ENCODE results near the gene SEMA3B.
"Not testable (repeated sequence)": the region's sequence is repeated elsewhere in the genome, so short reads cannot be mapped to it uniquely, and the experiment has no call there.

The SEMA3B gene

DNA sequence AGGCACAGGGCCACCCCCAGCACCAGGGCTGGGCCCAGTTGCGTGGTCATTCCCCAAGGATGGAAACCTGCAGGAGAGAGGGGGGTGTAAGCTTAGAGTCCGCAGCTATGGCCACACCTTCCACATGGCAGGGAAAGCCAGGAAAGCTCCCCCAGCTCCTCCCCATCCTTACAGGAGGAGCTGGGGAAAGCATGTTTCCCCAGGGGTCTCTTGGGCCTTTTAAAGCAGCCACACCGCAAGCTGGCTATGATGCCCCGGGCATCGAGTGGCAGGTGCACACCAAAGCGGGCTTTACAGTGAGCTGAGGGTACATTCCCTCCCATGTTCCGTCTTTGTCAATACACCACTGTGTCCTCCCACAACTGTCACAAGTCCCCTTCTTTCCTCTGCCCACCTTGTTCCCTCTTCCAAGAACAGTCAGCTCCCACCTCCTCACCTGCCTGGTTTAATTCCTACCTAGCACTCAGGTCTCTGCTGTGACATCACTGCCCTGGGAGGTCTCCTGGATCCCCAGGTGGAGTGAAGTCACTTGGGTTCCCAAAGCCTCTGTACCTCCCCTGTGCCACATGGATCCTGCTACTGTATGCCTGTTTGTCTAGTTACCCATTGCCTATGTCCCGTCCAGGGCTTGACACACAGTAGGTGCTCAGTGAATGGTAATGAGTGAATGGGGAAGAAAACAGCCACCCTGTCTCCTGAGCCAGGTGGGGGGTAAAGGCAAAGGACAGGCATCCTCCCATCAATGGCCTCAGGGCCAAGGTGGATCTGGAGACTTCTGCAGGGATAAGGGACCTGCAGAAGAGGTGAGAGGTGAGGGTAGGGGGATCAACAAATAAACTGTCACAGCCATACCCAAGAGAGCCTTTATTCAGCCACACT, 26.8 kb downstream of the SEMA3B start:
- no peak for DNase-seq

DNA sequence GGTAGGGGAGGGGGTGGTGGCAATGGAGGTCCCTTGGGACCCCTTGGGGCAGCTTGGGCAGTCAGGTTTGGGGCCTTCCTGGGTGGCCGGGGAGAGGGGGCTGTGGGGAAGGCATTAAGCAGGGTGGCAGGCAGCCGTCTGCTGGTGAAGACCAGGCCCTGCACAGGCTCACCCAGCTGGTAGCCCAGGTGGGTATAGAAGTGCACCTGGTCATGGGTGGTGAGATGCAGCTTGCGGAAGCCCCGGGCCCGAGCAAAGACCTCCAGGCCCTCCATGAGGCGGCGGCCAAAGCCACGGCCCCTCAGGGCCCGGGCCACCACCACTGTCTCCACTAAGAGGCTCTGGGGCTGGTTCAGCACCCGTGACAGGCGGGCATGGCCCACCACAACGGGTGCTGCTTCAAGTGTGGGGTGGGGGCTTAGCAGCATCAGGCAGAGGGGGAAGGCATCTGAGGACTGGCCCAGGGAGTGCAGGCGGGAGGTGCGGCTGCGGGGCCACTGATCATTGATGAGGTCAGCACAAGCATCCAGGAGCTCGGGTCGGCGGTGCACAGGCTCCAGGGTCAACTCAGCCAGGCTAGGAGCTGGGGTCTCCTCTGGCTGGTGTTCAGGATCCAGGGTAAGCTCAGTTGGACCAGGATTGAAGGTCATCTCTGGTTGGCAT, 27.9 kb downstream of the SEMA3B start:
- DNase-seq = no peak

DNA sequence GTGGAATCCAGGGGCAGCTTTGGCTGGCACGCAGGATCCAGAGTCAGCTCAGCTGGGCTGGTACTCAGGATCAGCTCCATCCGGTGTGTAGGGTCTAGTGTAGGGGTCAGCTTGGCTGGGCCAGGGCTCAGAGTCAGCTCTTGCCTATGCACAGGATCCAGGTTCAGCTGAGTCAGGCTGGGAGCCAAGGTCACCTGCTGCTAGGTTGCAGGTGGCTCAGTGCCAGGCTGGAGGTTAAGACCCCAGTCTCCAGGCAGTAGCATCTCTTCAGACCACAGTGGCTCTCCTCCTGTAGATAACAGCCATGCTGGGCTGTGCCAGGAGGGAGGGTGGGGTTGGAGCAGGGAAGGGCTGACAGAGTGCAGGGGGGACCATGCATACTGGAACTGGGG, 28.4 kb downstream of the SEMA3B start:
- DNase-seq = no peak

DNA sequence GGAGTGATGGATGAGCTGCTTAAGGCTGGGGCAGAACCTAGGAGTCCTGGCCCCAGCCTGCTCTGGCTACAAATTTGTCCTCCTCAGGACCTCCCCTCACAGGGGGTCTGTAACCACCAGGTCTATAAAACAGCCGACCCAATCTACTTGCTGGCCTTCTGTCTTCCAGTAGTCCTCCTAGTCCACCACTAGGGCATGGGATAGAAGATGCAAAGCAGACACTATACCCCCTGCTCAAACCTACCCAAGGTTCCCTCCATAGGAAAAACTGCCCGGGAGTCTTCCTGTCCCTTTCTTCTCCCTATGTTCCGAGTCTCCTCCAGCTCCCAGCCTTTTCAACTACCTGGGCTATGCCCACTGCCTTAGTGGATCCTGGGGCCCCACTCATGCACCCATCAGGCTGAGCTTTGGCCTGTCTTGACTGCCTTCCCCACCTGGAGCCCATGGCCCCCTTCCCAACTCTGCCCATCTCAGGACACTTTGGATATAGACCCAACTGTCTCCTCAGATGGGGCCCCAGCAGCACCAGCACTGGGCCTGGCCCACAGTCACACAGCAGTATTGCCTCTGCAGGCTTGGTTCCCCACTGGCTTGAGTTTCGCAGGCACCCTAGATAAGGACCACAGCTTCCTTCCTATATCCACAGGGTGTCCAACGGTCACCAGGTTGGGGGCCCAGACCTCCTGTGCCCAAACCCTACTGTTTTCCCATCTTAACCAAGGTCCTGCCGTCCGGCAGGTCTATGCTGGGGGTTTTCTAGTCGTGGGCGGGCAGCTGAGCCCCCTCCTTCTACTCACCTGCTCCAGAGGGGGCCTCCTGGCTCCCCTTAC, 29.2 kb downstream of the SEMA3B start:
- no peak for DNase-seq

DNA sequence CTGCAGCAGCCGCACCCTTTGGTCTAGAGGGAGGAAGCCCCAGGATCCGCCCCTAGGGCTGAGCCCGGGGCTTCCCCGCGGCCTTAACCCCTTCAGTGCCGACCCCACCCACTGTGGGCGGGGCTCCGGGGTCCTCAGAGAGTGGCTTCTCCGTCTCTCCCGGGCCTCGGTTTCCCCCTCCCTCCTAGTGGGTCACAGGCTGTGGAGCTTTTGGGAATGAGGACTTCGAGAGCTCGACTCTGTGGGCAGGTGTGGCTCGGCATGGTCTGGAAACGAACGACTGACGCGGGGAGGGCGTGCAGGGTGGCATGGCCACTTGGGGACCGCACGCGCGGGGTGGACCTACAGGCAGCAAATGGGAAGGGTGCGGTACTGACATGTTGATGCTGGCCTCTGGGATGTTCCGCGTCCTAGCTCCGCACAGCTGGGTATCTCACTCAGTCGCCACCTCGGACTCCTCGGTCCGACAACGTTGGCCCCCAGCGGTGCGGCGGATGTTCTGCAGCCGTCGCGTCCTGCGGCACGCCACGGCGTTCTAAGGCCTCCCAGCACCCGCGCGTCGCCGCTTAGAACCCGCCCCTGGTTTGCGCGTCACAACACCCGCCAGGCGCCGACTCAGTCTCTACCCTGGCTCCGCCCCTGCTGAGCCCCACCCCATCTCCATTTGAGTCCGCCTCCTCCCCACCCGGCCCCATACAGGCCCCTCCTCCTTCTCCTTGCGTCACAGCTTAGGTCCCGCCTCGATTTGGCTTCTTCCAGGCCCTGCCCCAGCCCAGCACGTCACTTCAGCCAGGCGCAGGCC, 30.1 kb downstream of the SEMA3B start, which contains the start of the genes HYAL3 and NAA80:
Gene HYAL3, minus strand, starts transcription at position 570 of the 802 bp plus-strand sequence. CDS start 3,803 bp downstream, outside the sequence.
Gene NAA80, minus strand, starts transcription at position 570 of the 802 bp plus-strand sequence. CDS start 1,942 bp downstream, outside the sequence.
- peak; percentile 99 for DNase-seq

DNA sequence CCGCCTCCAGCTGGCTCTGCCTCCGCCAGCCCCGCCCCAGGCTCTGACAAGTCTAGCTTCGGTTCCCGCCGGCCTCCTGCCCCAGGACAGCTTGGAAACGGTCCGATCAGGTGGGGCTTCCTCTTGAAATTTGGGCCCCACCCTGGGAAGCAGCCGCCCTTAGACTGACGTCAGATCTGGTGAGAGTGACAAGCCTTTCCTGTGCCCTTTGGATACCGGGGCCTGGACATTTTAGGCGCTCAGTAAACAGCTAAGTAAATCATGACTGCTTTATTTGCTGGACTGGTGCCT, 30.6 kb downstream of the SEMA3B start:
- DNase-seq = no peak

DNA sequence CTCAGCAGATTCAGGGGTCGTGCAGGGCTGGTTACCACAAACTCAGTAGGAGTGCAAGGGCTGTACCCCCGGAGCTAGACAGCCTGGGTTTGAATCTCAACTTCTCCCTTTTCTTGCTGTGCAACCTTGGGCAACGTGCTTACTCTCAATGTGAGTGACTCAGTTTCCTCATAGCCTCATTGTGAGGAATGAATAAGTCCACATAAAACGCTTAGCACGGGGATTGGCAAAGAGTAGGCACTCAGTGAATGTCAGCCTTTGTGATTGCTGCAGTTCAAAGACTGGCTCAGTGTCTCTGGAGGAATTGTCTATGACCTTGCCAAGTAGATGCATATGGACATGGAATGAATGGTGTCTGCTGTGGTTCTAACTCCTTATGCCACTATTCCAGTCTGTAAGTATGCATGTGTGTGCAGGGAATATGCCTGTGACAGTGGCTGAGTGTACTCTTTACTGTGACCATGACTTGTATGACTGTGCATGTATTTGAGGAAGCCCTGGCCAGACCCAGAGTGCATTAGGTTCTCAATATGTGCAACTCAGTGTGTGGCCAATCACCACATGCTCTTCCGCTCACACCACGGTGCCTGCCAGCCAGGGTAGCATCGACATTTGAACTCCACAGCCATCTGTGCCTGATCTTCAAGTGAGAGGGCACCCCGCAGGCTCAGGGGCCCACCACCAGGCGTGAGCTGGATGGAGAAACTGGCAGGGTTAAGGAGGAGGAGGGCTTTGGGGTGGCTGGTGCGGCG, 31.2 kb downstream of the SEMA3B start:
- no peak for DNase-seq

DNA sequence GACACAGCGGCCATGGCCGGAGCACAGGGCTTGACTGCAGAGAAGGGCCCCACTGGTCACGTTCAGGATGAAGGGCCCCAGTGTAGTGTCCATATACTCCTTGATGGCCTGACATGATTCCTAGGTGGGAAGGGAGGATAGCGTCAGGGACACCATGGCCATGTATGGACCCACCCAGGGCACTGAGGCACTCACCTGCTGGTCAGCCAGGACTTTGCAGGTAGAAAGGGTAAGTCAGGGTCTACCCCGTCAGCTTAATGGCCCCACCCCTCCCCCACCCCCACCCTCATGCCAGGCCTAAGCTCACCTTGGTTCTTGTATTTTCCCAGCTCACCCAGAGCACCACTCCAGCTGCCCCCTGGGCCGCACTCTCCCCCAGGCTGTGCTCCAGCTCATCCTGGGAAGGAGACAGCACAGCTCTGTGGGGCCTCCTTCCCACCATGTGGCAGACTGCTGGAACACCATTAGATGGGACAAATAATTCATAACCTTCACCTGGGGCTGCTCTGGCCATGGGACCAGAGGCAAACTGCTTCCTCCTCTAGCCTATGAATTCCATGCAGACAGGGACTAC, 31.8 kb downstream of the SEMA3B start:
- no peak for DNase-seq

DNA sequence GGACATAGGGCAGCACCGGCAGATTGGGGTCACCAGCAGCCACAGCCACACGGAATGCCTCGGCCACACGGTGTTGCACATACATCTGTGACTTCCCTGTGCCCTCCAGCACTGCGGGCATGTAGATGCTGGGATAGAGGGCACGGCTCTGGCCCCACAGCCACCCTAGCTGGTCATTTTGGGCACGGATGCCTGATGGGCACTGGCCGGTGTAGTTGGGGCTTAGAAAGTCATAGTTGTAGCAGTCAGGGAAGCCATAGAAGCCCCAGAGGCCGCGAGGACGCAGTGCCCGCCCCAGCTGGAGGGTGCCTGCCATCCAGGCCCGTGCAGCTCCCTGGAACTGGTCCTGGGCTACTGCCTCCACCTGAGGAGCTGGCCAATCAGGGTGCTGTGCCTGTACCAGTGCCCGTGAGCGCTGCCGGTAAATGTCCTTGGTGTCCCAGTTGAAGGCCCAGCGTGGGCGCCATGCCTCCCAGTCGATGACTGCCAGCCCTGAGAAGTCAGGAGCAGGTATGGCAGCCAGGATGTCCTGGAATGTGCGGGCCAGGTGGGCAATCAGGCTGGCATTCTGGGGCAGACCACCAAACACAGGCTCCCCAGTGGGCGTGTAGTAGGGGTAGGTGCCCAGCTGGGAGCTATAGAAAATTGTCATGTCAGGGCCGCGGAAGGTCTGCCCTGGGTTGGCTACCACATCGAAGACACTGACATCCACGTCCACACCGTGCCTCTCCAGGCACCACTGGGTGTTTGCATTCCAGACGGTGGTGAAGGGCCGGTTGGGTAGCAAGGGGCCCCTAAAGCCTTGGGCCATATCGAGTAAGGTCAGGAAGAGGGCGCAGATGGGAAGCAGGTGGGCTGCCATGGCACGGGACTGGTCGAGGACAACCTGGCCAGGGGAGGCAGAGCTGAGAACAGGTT, 33.4 kb downstream of the SEMA3B start:
- DNase-seq = no peak

DNA sequence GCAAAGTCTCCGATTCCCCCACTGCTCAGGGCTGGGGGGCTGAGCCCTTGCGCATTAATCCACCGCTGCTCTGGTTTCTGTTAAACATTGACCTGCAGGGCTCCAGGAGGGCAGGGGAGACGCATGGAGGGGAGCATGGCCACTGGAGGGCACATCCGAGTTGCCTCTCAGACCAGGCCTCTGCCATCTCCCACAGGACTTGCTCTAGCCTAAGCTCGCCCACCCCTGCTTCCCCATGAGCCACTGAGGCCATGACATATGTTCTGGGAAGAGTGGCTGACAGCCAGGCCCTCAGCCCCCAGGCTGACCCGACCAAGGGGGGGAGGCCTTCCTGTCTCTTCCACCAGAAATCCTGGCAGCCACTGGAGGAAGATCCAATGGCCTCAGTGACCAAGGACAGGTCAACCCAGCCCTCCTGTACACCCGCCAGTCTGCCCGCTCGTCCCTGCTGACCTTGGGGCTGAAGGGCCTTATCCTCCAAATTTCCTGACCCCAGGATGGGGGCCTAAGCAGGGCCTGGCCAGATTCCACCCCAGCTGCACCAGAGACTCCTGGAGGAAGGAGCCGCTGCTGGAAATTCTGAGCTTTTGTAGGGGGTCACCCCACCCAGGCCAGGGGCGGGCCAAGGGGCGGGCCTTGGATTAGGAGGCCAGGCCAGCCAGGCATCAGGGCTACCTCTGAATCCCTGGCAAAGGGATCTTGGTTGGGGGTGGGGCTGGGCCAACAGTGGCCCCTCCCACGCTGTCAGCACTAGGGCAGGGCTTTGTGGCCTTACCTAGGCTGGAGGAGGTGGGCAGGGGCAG, 34.3 kb downstream of the SEMA3B start, which contains the start of gene HYAL1:
Gene HYAL1, minus strand, starts transcription at position 562 of the 803 bp plus-strand sequence. CDS start 618 bp downstream, outside the sequence.
- DNase-seq = no peak

DNA sequence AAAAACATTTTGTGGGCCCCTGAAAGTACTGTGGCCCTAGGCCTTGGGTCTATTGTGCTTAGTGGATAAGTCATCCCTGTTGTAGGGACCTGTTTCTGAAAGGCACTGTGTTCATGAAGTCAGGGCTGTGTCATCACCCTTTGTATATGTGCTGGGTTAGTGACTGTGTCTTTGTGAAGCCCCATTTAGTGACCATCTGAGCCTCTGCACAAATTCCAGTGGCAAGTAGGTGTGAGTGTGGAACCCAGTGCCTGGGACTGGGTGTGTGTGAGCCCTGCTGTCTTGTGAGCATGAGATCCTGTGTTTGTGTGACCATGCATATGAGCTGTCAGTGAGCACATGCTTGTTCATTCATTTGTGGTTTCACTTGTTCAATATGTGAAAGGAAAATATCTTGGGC, 35.7 kb downstream of the SEMA3B start:
- DNase-seq = no peak

DNA sequence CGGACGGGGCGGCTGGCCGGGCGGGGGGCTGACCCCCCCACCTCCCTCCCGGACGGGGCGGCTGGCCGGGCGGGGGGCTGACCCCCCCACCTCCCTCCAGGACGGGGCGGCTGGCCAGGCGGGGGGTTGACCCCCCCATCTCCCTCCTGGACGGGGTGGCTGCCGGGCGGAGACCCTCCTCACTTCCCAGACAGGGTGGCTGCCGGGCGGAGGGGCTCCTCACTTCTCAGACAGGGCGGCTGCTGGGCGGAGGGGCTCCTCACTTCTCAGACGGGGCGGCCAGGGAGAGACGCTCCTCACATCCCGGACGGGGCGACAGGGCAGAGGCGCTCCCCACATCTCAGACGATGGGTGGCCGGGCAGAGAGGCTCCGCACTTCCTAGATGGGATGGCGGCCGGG, 43.1 kb downstream of the SEMA3B start:
- not testable (repeated sequence) for DNase-seq

DNA sequence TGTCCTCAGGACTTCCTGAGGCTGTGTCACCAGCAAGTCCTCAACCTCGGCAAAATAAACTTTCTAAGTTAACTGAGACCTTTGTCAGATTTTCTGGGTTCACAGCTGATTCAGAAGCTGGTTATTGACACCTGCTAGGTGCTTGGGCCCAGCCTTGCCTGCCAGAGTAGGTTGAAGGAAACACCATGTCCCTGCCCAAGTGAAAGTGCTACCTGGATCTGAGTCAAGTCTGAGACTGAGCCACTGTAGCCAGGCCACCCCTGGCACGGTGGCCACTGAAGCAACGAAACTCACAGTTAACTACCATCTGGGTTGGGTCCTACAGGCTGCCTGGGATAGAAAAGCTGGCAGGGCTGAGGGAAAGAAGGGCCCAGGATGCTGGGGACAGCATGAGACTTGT, 45.4 kb downstream of the SEMA3B start:
- DNase-seq = no peak

DNA sequence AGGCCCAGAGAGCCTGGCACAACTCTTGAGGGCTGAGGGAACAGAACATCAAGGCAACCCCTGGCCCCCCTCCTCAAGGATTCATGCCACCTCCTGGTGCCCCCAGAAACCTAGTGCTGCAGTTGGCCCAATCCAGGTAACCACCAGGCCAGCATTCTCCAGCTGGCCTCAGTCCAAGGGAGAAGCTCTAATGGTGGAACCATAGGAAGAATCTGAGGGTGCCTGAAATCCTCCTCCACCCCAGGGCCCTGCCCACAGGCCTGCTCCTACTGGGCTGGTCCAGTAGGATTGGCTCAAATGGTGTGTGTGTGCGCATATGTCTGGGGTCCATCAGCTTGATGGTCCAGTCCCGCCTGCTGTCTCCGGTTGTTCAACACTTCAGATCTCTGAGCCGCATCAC, 45.9 kb downstream of the SEMA3B start:
- DNase-seq = no peak

DNA sequence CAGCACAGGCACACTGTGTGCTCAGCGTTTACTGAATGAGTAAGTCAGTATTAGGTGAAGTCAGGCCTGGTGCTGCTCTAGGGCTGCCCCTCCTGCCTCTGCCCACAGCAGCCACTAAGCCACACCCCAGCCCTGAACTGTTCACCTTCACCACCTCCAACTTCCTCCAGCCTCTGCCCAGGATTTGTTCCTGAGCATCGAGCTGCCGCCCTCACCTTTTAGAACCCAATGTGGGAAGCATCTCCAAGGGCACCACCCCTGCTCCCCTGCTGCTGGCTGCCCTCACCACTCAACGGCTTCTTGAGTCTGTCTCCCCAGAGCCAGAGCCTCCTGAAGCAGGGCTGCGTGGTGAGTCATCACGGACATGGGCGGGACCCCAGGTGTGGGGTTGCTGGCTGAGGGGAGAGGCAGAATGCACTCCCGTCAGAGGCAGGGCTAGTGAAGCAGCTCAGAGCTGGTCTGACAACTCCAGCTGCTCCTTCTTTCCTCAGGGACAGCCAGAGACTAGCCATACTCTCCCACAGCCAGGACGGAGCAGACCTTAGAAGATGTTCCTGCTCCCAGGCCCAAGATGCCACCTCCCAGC, 47.8 kb downstream of the SEMA3B start:
- peak; percentile 56 for DNase-seq

DNA sequence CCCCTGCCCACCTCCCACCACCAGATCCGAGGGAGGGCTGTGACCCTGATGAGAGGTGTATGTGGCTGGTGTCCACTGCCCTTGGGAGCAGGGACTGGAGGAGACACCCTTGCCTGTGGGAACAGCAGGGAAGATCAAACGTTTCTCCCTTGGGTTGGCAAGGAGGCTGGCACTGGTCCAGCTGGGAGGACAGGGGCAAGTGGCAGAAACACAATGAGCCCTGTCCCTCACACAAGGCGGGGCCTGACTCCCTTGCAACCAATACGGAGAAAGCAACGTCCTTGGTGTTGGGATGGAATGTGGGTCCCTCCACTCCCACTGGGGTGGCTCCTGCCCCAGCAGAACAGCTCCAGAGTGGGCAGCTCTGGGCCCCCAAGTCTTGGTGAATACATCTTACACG, 48.4 kb downstream of the SEMA3B start:
- DNase-seq = no peak

DNA sequence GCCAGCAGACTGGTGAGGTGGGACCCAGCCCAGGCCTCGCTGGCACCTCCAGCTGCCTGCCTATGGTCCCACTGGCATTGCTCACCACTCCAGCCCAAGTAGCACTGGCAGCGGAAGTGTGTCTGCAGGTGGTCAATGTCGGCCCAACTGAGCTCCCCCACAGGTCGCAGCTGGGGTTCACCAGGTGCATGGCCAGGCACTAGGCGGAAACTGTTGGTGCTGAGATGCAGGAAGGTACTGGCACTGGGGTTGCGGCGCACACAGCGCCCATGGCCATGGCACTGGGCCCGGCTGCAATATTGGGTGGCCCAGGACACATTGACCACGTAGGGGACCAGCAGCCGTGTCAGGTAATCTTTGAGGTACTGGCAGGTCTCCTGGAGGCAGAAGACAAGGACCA, 49.2 kb downstream of the SEMA3B start:
- no peak for DNase-seq

DNA sequence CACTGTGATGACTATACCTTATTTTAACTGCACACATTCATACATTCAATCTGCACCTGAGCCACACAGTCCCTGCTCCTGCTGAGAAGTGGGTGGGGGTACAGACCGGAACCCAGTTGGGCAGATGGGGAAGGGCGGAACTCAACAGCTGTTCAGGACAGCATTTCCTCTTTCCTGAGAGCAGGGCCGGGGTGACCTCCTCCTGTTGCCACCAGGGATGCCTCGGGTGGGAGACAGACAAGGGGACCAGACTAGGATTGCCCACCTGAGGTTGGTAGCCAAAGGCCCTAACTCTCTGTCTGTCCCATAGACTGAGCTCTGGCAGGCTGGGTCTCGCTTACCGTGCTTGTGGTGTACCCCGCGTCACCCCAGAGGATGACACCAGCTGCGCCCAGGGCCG, 49.7 kb downstream of the SEMA3B start:
- no peak for DNase-seq

Measured in activated T-cell treated with anti-CD3 and anti-CD28 coated beads for 4 hours (primary cell).